ENCODE results near the gene RFC4.
A peak's percentile ranks its signal among the peaks of the same experiment; 100 is the strongest.

The RFC4 gene

GRCh38 chr3:186786922-186787321 lies 19.4 kb downstream of the RFC4 start:
- peaks cover 65% of the 10 kb centered on the region for H3K79me2 ChIP-seq (ENCODE audit: insufficient read depth, low read length)
- peaks cover 75% of the 10 kb centered on the region for H3K36me3 ChIP-seq (ENCODE audit: insufficient read depth, low read length)
- DNase-seq (no peak), ATAC-seq (ENCODE audit: insufficient read depth, low read depth) (no peak)
- peak overlapping the region; percentile 97; the same call in 1 of the 2 replicates for H3K9ac ChIP-seq (ENCODE audit: low read depth, low read length)
- H3K4me2 ChIP-seq (ENCODE audit: insufficient read depth, low read length): peak overlapping the region; percentile 78; the same call in 1 of the 2 replicates
- H2AFZ ChIP-seq (ENCODE audit: low read depth, low read length): no peak overlapping the region
- H3K27me3 ChIP-seq (ENCODE audit: insufficient read depth, low read length, poor library complexity): no peaks in the 10 kb centered on the region
- H3K4me1 ChIP-seq (ENCODE audit: insufficient read depth, low read length): peaks cover 42% of the 10 kb centered on the region
- H3K27ac ChIP-seq (ENCODE audit: low read length): no peak overlapping the region
- H3K4me3 ChIP-seq (ENCODE audit: low read depth in 1 of 2, low read length in 2 of 2): peak overlapping the region in 1 of 2 experiments; percentile 78; a peak in 1 of 4 replicates
- TF ChIP-seq CTCF (IDR thresholded peaks at IDR 0.05; ENCODE audit: borderline replicate concordance, extremely low read depth, low read length, poor library complexity, severe bottlenecking): no peak
- TF ChIP-seq EZH2 (IDR thresholded peaks at IDR 0.05; ENCODE audit: borderline replicate concordance, low read depth, low read length, severe bottlenecking): no peak
- peaks cover 65% of the 10 kb centered on the region for H4K20me1 ChIP-seq (ENCODE audit: insufficient read depth, low read length)
- H3K9me3 ChIP-seq (ENCODE audit: insufficient read depth, low read length, severe bottlenecking): no peaks in the 10 kb centered on the region

GRCh38 chr3:186785495-186786018 lies 20.7 kb downstream of the RFC4 start:
- peaks cover 69% of the 10 kb centered on the region for H3K36me3 ChIP-seq (ENCODE audit: insufficient read depth, low read length)
- peak overlapping the region; percentile 100; the same call in 1 of the 2 replicates for H3K27ac ChIP-seq (ENCODE audit: low read length)
- ATAC-seq (ENCODE audit: insufficient read depth, low read depth) (no peak), DNase-seq (no peak)
- peak overlapping the region; percentile 78 for H3K4me2 ChIP-seq (ENCODE audit: insufficient read depth, low read length)
- peak overlapping the region; percentile 97; the same call in 1 of the 2 replicates for H3K9ac ChIP-seq (ENCODE audit: low read depth, low read length)
- no peak overlapping the region for H2AFZ ChIP-seq (ENCODE audit: low read depth, low read length)
- H3K79me2 ChIP-seq (ENCODE audit: insufficient read depth, low read length): peaks cover 65% of the 10 kb centered on the region
- no peaks in the 10 kb centered on the region for H3K27me3 ChIP-seq (ENCODE audit: insufficient read depth, low read length, poor library complexity)
- no peak for TF ChIP-seq EZH2 (IDR thresholded peaks at IDR 0.05; ENCODE audit: borderline replicate concordance, low read depth, low read length, severe bottlenecking)
- TF ChIP-seq CTCF (IDR thresholded peaks at IDR 0.05; ENCODE audit: borderline replicate concordance, extremely low read depth, low read length, poor library complexity, severe bottlenecking): no peak
- H4K20me1 ChIP-seq (ENCODE audit: insufficient read depth, low read length): peaks cover 64% of the 10 kb centered on the region
- H3K9me3 ChIP-seq (ENCODE audit: insufficient read depth, low read length, severe bottlenecking): no peaks in the 10 kb centered on the region
- peak overlapping the region; percentile 57 to 78; a peak in 3 of 4 replicates for H3K4me3 ChIP-seq (ENCODE audit: low read depth in 1 of 2, low read length in 2 of 2)
- peaks cover 42% of the 10 kb centered on the region for H3K4me1 ChIP-seq (ENCODE audit: insufficient read depth, low read length)

GRCh38 chr3:186784820-186785494 lies 21.3 kb downstream of the RFC4 start:
- ATAC-seq (ENCODE audit: insufficient read depth, low read depth): no peak
- peaks cover 65% of the 10 kb centered on the region for H3K79me2 ChIP-seq (ENCODE audit: insufficient read depth, low read length)
- H4K20me1 ChIP-seq (ENCODE audit: insufficient read depth, low read length): peaks cover 60% of the 10 kb centered on the region
- peak overlapping the region; percentile 97 for H3K9ac ChIP-seq (ENCODE audit: low read depth, low read length)
- TF ChIP-seq CTCF (IDR thresholded peaks at IDR 0.05; ENCODE audit: borderline replicate concordance, extremely low read depth, low read length, poor library complexity, severe bottlenecking) (no peak), EZH2 (IDR thresholded peaks at IDR 0.05; ENCODE audit: borderline replicate concordance, low read depth, low read length, severe bottlenecking) (no peak)
- no peak for DNase-seq
- peaks cover 63% of the 10 kb centered on the region for H3K36me3 ChIP-seq (ENCODE audit: insufficient read depth, low read length)
- H3K27ac ChIP-seq (ENCODE audit: low read length): peak overlapping the region; percentile 100
- peak overlapping the region; percentile 57 to 78 for H3K4me3 ChIP-seq (ENCODE audit: low read depth in 1 of 2, low read length in 2 of 2)
- no peaks in the 10 kb centered on the region for H3K9me3 ChIP-seq (ENCODE audit: insufficient read depth, low read length, severe bottlenecking)
- H3K4me1 ChIP-seq (ENCODE audit: insufficient read depth, low read length): peaks cover 42% of the 10 kb centered on the region
- H2AFZ ChIP-seq (ENCODE audit: low read depth, low read length): no peak overlapping the region
- H3K27me3 ChIP-seq (ENCODE audit: insufficient read depth, low read length, poor library complexity): no peaks in the 10 kb centered on the region
- H3K4me2 ChIP-seq (ENCODE audit: insufficient read depth, low read length): peak overlapping the region; percentile 78

All from DND-41 (cell line).